Uterus (tissue), 2 donors: ENCODE data around the gene CHPT1.

ENCODE experiments used
- CTCF ChIP-seq, 4 experiments: fragments of 200-600 bp in 2 of 4; fragments of 450-650 bp in 2 of 4; sonication (generic) in 2 of 4; IDR thresholded peaks; one replicate each; pipeline ENCODE4 v1.5.1; 2016 to 2019; ENCODE audit warnings: antibody characterized with exemption in 4 of 4, mild to moderate bottlenecking in 2 of 4, moderate library complexity in 1 of 4
- POLR2A ChIP-seq, 2 donors: fragments of 450-650 bp; IDR thresholded peaks; one replicate each; pipeline ENCODE4 v1.6.1; 2016; ENCODE audit warnings: antibody characterized with exemption in 2 of 2, mild to moderate bottlenecking in 1 of 2, moderate library complexity in 1 of 2

- TF ChIP-seq CTCF (IDR thresholded peaks at IDR 0.05) = no peak
- TF ChIP-seq POLR2A (IDR thresholded peaks at IDR 0.05) = no peak
Observed at GRCh38 chr12:101719566-101719965, 22.1 kb downstream of the CHPT1 start.
